ENCODE measurements around the gene PARP16.

- TF ChIP-seq POLR2AphosphoS5 (IDR thresholded peaks at IDR 0.05; ENCODE audit: low read depth, low read length) (no peak), SIN3A (IDR thresholded peaks at IDR 0.05; ENCODE audit: borderline replicate concordance, insufficient read depth, low read length) (no peak), REST (IDR thresholded peaks at IDR 0.05; ENCODE audit: insufficient read depth in 1 of 2, low read depth in 2 of 2, low read length in 2 of 2) (no peak), FOXP2 (optimal IDR thresholded peaks at IDR 0.05; ENCODE audit: borderline replicate concordance, extremely low read depth, extremely low read length, insufficient read depth) (no peak)
Observed at GRCh38 chr15:65275728-65276126, 11.0 kb downstream of the PARP16 start.
